K562 treated with DMSO at 1 percent for 48 hours (cell line): ENCODE results near the gene ZNF519. TPM values are rescaled to one million over a fixed set of nuclear protein-coding genes. Genes with fewer than 3 reads are reported as not detected.

ENCODE experiments used
- total RNA-seq: library from RNA; unstranded; fragments of 300-600 nt; gene quantifications from 2 replicates; pipeline ENCODE4 v1.2.3, GENCODE V29; 2022; ENCODE audit warnings: low replicate concordance; ENCODE audit errors: extremely low read depth

The ZNF519 gene
- not detected in 2 replicates for total RNA-seq

GRCh38 chr18:14132271-14132700, at the start of gene ZNF519:
Gene ZNF519, minus strand, starts transcription at chr18:14132435. Its CDS starts 158 bp downstream, at chr18:14132277.

Other genes starting within 250 kb of the ZNF519 start
- gene MC2R, start 216.9 kb downstream of the ZNF519 start, total RNA-seq: not detected in 2 replicates